MM.1S (cell line): Measurements from ENCODE around the gene FAM241A.

Experiments used
- EZH2phosphoT487 ChIP-seq: fragments of 300-600 bp; sonication (generic); IDR thresholded peaks from 2 replicates; pipeline ENCODE4 v1.6.1; 2018; ENCODE audit warnings: antibody characterized with exemption, low read length
- TF ChIP-seq, protein P1 (sequence below): fragments of 300-600 bp; sonication (generic); IDR thresholded peaks from 2 replicates; pipeline ENCODE4 v1.5.1; 2016; ENCODE audit warnings: antibody characterized with exemption, low read length, mixed read lengths

DNA sequence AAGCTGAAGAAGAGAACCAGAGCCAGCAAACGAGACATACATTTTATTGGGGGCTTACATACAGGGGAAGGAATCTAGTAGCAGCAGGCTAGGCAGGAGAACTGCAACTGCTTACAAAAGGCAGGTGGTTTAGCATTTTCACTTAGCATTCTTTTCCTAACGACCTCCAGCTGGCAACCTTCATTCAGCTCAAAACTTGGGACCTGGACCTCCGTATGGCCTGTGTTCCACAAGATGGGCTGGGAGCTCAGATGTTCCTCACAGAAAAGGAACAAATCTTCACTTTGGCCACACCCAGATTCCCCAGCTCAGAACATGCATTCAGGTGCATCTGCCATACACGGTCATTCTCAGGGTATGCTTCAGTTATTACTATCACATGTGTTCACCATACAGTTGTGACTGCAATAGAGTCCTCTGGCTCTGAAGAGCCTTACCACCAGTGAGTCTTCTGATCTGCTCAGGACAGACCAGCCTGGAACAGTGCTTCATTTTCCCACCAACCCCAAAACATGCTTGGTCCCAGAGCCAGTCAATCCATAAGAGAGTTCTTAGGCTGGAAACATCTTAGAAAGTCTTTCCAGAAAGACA lies 56.8 kb downstream of the FAM241A start:
- TF ChIP-seq, protein P1, sequence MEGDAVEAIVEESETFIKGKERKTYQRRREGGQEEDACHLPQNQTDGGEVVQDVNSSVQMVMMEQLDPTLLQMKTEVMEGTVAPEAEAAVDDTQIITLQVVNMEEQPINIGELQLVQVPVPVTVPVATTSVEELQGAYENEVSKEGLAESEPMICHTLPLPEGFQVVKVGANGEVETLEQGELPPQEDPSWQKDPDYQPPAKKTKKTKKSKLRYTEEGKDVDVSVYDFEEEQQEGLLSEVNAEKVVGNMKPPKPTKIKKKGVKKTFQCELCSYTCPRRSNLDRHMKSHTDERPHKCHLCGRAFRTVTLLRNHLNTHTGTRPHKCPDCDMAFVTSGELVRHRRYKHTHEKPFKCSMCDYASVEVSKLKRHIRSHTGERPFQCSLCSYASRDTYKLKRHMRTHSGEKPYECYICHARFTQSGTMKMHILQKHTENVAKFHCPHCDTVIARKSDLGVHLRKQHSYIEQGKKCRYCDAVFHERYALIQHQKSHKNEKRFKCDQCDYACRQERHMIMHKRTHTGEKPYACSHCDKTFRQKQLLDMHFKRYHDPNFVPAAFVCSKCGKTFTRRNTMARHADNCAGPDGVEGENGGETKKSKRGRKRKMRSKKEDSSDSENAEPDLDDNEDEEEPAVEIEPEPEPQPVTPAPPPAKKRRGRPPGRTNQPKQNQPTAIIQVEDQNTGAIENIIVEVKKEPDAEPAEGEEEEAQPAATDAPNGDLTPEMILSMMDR, result no peak
- TF ChIP-seq EZH2phosphoT487, result no peak
